HUES48 (cell line): ENCODE results near the gene CPSF4.
A peak's percentile ranks its signal among the peaks of the same experiment; 100 is the strongest.

Experiments
- H3K27ac ChIP-seq: one replicate; pipeline ENCODE4 v1.7.0; 2013; ENCODE audit warnings: low read depth, low read length, inconsistent platforms
- H3K27me3 ChIP-seq: 2 replicates; pipeline ENCODE4 v1.6.1; 2013; ENCODE audit warnings: mild to moderate bottlenecking, low read length; ENCODE audit not compliant: control insufficient read depth, insufficient read depth
- H3K36me3 ChIP-seq: 2 replicates; pipeline ENCODE4 v1.6.1; 2013; ENCODE audit warnings: low read length; ENCODE audit not compliant: control insufficient read depth, insufficient read depth
- H3K4me1 ChIP-seq: 2 replicates; pipeline ENCODE4 v1.6.1; 2013; ENCODE audit warnings: mild to moderate bottlenecking, low read length; ENCODE audit not compliant: control insufficient read depth, insufficient read depth
- H3K4me3 ChIP-seq: 2 replicates; pipeline ENCODE4 v1.5.1; 2013; ENCODE audit warnings: mild to moderate bottlenecking, low read depth, low read length
- H3K9ac ChIP-seq: 2 replicates; pipeline ENCODE4 v1.6.1; 2013; ENCODE audit warnings: mild to moderate bottlenecking, low read depth, low read length, moderate library complexity
- H3K9me3 ChIP-seq: 2 replicates; pipeline ENCODE4 v1.6.1; 2013; ENCODE audit warnings: low read length; ENCODE audit not compliant: control insufficient read depth, insufficient read depth

The CPSF4 gene

DNA sequence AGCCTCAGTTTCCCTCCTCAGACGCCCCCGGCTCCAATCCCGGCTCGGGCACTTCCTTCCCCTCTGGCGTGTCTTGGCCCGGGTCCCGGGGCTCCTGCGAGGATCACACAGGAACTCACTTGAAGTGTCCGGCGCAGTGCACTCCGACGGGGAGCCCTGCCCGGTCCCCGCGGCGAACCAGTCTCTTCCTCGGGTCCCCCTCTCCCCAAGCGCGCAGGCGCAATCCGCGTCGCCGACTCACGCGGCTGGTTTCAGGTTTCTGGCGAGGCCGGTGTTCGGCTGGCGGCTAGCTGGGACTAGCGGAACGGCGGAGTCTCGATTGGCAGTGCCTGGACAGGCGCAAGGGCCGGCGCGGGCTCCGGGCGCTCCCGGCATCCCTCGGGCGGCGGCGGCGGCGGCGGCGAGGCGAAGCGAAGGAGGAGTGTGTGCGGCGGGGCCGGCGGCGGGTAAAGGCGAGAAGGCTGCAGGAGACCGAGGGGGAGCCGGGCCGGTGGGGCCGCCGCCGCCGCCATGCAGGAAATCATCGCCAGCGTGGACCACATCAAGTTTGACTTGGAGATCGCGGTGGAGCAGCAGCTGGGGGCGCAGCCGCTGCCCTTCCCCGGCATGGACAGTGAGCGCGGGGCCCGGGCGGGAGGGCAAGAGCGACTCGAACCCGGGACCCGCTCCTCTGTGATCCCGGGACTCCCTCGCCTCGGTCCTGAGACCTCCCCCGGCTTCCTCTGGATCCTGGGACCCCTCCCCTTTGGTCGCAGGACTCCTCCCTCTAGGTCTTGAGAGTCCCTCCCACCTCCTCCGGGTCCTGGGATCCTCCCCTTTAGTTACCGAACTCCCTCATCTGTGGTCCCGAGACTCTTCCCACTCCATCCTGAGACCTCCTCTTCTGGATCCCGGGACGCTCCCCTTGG is at the start of gene CPSF4, which contains the start of gene PTCD1:
Gene CPSF4 (plus strand): TSS at position 371 of the 908 bp plus-strand sequence. CDS start 140 bp downstream, at position 511.
Gene PTCD1 (minus strand): TSS at position 226 of the 908 bp plus-strand sequence. CDS start 3,556 bp downstream, outside the sequence.
- Histone ChIP-seq H3K9ac (peak within 1 kb of the TSS; percentile 89), H3K4me1 (peaks cover 14% of the 10 kb centered on the region), H3K27ac (peak within 1 kb of the TSS; percentile 96), H3K36me3 (peaks cover 47% of the 10 kb centered on the region), H3K4me3 (peak within 1 kb of the TSS; percentile 95), H3K9me3 (no peaks in the 10 kb centered on the region), H3K27me3 (no peaks in the 10 kb centered on the region)

DNA sequence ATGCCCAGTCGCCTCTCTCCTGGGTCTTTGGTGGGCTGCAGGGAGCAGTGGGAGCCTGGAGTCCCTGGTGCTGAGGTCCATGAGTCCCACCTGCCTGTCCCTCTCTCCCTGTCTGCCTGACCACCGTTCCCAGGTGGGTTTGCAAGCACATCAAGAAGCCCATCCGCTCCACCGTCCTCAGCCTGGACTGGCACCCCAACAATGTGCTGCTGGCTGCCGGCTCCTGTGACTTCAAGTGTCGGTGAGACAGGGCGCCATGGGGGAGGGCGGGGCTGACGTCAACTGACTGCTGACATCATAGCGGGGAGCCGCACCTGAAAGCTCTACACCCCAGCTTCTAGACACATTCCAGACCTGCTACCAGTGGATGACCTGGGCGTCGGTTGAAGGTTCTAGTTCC is 49.0 kb upstream of the CPSF4 start:
- Histone ChIP-seq H3K9ac (no peak overlapping the region), H3K4me1 (peaks cover 4% of the 10 kb centered on the region; the same call in 1 of the 2 replicates), H3K4me3 (no peak overlapping the region), H3K27ac (no peak overlapping the region), H3K9me3 (no peaks in the 10 kb centered on the region), H3K27me3 (no peaks in the 10 kb centered on the region), H3K36me3 (peaks cover 43% of the 10 kb centered on the region)

- H3K9ac ChIP-seq, result no peak overlapping the region
- H3K4me3 ChIP-seq, result no peak overlapping the region
- no peak overlapping the region for H3K27ac ChIP-seq
- H3K9me3 ChIP-seq, result no peaks in the 10 kb centered on the region
- peaks cover 4% of the 10 kb centered on the region; the same call in 1 of the 2 replicates for H3K4me1 ChIP-seq
- peaks cover 56% of the 10 kb centered on the region for H3K36me3 ChIP-seq
- no peaks in the 10 kb centered on the region for H3K27me3 ChIP-seq
These were observed 47.7 kb upstream of the CPSF4 start for GRCh38 chr7:99390941-99391602.

- Histone ChIP-seq H3K9ac (no peak overlapping the region), H3K27me3 (no peaks in the 10 kb centered on the region), H3K4me3 (peak overlapping the region; percentile 73), H3K4me1 (peaks cover 4% of the 10 kb centered on the region; the same call in 1 of the 2 replicates), H3K27ac (no peak overlapping the region), H3K9me3 (no peaks in the 10 kb centered on the region), H3K36me3 (peaks cover 56% of the 10 kb centered on the region)
These were observed 46.7 kb upstream of the CPSF4 start for GRCh38 chr7:99392046-99392445.

DNA sequence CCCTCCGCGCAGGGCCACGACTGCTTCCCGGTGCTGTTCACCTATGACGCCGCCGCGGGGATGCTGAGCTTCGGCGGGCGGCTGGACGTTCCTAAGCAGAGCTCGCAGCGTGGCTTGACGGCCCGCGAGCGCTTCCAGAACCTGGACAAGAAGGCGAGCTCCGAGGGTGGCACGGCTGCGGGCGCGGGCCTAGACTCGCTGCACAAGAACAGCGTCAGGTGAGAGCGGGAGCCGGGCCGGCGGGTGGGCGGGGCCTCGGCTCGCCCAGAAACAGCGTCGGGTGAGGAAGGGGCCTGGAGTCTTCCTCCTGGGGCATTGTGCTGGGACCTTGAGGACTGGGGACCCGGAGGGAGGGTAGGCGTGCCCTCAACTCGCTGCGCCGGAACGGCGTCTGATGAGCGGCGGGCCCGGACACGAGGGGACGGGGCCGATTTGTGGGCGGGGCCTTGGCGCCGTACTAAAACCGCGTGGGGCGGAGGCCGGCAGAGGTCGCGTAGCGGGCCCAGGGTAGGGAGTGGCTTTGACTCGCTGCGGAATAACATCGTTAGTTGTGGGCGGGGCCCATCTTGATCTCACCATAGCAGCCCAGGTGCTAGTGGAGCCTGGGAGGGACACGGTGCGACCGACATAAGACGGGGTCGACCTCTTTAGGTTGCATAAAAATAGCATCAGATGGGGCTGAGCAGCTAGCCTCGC is 45.9 kb upstream of the CPSF4 start:
- H3K36me3 ChIP-seq, result peaks cover 63% of the 10 kb centered on the region
- peak overlapping the region; percentile 73 for H3K4me3 ChIP-seq

DNA sequence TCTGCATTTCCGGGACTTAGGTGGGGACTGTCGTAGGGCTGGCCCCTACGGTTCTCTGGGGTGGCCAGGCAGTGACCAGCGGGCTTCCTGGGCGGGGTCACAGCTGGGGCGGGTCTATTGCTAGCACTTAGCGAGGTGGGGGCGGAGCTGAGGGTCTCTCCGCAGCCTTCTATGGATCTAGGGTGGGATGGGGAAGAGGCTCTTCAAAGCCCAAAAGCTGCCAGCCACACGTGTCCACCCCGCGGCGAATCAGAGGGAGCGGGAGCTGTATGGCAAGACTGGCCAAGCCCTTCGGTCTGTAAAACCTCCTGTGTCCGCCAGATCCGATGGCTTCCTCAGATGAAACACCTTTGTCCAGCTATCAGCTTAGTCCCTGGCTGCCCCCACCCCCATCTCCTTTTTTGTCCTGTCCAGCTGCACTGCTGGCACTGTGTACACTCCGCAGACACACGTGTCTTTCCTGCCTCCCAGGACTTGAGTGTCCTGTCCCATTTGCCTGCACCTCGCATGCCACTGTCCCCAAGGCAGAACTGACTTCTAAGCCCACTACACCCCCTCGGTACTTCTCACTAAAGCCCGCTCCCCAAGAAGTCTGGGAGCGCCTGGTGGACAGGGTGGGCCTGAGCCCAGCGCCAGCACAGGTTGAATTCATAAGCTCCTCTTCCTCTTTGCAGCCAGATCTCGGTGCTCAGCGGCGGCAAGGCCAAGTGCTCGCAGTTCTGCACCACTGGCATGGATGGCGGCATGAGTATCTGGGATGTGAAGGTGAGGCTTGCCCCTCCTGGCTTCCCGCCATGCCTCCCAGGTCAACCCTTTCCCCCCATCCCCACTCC is 45.2 kb upstream of the CPSF4 start:
- H3K27ac ChIP-seq, result peak overlapping the region; percentile 90
- H3K27me3 ChIP-seq, result no peaks in the 10 kb centered on the region
- H3K36me3 ChIP-seq, result peaks cover 63% of the 10 kb centered on the region
- peak overlapping the region; percentile 67 for H3K9ac ChIP-seq
- H3K4me1 ChIP-seq, result peaks cover 4% of the 10 kb centered on the region; the same call in 1 of the 2 replicates
- H3K4me3 ChIP-seq, result peak overlapping the region; percentile 73
- H3K9me3 ChIP-seq, result no peaks in the 10 kb centered on the region

More for the DNA sequence above, 45.9 kb upstream of the CPSF4 start:
- Histone ChIP-seq H3K27me3 (no peaks in the 10 kb centered on the region), H3K9ac (peak overlapping the region; percentile 67), H3K9me3 (no peaks in the 10 kb centered on the region), H3K4me1 (peaks cover 4% of the 10 kb centered on the region; the same call in 1 of the 2 replicates), H3K27ac (peak overlapping the region; percentile 90)

GRCh38 chr7:99394188-99394502 is 44.6 kb upstream of the CPSF4 start:
- no peaks in the 10 kb centered on the region for H3K27me3 ChIP-seq
- H3K9ac ChIP-seq, result no peak overlapping the region
- no peaks in the 10 kb centered on the region for H3K9me3 ChIP-seq
- no peak overlapping the region for H3K4me3 ChIP-seq
- H3K4me1 ChIP-seq, result peaks cover 4% of the 10 kb centered on the region; the same call in 1 of the 2 replicates
- no peak overlapping the region for H3K27ac ChIP-seq
- H3K36me3 ChIP-seq, result peaks cover 69% of the 10 kb centered on the region

DNA sequence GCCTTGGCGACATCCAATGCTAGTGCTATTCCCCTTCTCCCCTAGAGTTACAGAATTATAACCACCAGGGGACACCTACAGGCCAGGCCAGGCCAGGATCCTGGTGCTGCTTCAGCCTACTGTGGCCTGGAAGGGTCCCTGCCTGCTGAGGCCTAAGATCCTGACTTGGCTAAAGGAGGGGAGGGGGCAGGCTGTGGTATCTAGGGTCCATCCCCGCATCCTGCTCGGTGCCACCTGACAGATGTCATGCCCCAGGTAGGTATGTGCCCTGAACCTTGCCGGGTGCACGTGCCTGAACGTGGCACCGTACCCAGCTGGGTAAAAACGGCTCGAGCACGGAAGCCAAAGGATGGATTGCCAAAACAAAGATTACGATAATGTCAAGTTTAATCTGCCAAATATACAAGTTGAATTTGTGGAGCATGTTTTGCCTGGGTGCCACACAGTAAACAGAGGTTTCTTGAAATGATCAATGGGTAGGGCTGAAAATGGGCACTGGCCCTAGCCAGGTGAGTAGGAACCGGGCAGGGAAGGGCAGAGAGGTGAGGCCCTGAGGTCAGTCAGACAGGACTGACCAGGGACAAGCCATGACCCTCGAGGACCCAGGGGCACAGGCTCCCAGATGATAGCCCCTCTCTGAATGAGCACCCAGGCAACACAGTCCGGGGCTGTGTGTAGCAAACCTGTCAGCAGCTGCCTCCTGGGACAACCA is 43.0 kb upstream of the CPSF4 start:
- Histone ChIP-seq H3K27ac (peak overlapping the region; percentile 11), H3K36me3 (peaks cover 74% of the 10 kb centered on the region), H3K27me3 (no peaks in the 10 kb centered on the region), H3K9me3 (no peaks in the 10 kb centered on the region), H3K9ac (no peak overlapping the region), H3K4me3 (no peak overlapping the region), H3K4me1 (peaks cover 4% of the 10 kb centered on the region; the same call in 1 of the 2 replicates)

DNA sequence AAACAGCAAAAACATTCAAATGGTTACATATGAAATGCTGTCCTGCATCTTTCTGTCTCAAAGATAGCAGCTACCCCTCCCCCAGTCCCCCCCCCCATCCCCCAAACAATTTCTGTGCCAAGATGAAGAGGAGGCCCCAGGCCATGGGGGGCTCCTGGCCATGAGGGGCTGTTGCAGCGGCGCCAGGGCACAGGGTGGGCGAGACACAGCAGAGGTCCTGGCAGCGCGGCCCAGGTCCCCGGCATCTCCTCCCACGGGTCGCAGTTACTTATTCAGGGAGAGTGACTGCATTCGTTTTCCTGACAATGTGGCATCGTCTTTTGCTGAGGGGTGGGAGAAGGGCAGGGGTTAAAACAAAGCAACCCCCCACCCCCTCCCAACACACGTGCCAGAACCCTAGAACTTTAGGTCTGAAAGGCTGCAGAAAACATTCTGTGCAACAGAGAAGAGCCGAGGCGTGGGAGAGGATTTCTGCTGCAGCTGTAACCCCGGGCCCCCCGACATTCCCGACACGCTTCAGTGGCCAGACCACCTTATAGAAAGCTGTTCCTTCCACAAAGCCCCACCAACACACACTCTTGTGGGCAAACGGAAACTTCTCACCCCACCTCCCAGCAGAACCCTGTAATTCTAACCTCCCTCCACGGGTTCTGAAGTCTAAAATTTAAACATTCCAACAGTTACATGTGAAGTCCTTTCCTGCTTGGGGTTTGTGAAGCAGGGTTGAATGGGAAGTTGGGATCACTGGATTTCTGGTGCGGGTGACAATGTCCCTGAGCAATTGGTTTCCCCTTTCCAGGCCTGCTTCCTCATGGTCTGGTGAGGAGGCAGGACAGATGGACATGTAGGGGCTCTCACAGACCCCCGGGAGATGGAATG is 42.1 kb upstream of the CPSF4 start:
- Histone ChIP-seq H3K4me1 (peaks cover 4% of the 10 kb centered on the region; the same call in 1 of the 2 replicates), H3K36me3 (peaks cover 76% of the 10 kb centered on the region)

More for the DNA sequence above, 42.1 kb upstream of the CPSF4 start:
- Histone ChIP-seq H3K9ac (no peak overlapping the region), H3K27me3 (no peaks in the 10 kb centered on the region), H3K4me3 (no peak overlapping the region), H3K27ac (no peak overlapping the region), H3K9me3 (no peaks in the 10 kb centered on the region)
